Activated CD8-positive, alpha-beta memory T cell treated with anti-CD3 and anti-CD28 coated beads, Interleukin-2, amount 50 U/mL, for 24 hours (primary cell): Measurements from ENCODE around the gene PHYKPL.

Experiments used
- DNase-seq: peaks from one replicate; pipeline ENCODE4 v3.0.0-alpha.2; 2020; ENCODE audit errors: extremely low read depth

PHYKPL gene

DNA sequence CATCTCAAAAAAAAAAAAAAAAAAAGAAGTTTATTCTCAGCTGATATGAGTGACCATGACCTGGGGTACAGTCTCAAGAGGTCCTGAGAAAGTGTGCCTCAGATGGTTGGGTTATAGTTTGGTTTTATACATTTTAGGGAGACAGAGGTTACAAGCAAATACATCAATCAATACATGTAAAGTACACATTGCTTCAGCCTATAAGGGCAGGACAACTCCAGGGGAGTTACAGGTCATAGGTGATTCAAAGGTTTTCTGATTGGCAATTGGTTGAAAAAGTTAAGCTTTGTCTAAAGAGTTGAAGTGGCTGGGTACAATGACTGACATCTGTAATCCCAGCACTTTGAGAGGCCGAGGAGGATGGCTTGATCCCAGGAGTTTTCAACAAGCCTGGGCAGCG, 43.2 kb downstream of the PHYKPL start:
- no peak for DNase-seq

DNA sequence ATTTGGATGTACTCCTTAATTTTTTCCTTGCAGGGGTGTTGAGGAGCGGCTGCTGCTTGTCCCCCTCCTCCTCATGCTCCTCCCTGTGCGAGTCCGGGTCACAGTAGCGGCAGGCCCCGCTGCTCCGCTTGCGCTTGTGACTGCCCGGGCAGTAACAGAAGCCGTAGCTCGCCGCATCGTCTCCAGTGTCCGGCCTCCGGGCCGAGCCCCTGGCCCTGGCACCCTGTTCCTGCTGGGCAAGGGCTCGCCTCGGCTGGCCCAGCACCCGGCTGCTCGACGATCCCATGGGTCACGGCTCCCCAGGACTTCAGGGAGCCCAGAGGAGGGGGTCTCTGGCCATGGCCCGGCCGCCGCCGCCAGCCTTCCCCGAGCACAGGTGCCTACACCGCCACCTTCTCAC, 45.6 kb downstream of the PHYKPL start, which contains the start of gene GMCL2:
TSS of gene GMCL2 (minus strand) at position 358 of the 400 bp plus-strand sequence. CDS start at position 286, 72 bp downstream.
- DNase-seq, result no peak

DNA sequence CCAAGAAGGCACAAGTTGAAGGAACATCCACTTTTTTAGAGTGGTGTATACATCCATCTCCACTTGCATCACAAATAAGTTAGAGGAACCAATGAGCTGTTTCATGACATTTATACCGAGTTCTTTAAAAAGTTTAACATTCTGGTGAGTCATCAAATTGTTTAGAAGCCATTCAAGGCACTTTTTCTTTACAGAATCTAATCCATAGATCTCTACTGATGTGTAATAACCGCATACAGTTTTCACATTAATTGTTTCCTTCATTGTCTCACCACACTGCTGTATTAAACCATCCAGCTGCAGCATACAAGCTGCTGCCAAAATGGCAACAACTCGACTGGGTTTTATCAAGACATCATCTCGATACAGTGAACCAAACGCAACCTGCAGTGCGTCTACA, 46.2 kb downstream of the PHYKPL start:
- no peak for DNase-seq

DNA sequence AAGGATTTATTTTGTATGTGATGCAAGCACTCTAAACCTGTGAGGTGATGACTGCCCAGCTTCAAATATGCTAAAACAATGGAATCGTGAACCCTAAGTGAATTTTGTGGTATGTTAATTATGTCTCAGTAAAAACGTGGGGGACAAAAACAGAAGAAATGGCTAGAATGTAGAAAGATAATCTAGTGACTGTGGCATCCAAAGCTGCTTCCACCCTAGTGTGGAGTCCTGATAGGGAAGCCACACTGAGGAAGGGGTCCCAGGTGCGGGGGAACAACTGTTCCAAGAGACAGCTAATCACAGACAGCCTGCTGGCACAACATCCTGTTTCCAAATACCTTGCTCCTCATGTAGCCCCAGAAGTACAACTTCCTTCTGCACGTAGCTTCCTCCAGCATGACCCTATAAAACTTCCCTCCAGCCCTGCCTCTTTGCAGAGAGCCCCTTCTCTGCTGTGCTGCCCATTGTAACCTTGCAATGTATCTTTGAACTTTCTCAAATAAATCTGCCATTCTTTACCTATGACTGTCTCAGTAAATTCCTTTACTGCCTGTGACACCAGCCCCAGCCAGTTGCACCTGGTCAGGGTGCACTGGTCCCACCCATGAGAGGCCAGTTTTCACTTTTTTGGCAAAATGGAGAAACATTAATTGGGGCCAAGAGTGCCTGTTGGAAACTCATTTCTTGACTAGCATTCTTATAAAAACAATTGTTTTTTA, 50.3 kb downstream of the PHYKPL start:
- DNase-seq, result no peak

DNA sequence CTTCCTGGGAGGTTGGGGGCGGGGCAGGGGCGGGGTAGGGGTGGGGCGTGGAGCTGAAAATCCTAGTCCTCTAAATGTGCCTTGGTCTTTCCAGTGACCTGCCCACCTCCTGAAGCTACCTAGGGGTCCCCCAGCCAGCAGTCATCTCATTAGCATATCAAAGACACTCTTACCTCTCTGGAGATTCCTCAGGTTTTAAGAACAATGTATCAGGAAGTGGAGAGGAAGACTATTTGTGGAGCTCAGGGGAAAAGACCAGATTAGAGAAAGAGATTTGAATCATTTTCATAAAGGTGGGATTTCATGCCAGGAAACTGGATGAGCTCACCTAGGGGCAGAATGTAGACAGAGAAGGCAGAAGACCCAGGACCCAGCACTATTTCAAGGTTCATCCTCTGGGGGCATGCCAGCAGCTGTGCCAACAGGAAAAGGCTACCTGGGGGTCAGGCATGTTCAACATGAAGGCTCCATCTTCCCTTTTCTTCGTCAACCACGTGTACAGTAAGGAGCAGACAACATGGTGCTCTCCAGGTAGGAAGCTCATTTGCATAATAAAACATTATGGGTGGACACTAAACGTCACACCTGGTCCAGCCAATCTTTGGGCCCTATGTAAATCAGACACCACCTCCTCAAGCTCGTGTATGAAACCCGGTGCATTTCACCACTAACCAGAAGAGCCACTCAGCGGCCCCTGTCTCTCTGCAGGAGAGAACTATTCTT, 52.3 kb downstream of the PHYKPL start:
- no peak for DNase-seq

DNA sequence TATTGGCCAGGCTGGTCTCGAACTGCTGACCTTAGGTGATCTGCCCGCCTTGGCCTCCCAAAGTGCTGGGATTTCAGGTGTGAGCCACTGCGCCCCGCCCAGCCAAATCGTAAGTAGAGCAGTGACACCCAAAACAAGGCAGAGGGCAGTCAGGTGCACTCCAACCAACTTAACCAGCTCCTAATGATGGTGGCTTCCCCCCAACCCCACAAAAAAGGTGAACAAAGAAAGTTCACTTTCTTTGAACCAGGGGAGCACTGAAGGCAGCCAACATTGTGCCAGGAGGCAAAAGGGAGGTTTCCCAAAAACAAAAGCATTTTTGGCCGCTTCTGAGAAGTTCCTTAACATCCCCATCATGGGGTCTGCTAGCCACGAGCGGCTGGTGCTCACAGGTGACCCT, 55.0 kb downstream of the PHYKPL start:
- no peak for DNase-seq

DNA sequence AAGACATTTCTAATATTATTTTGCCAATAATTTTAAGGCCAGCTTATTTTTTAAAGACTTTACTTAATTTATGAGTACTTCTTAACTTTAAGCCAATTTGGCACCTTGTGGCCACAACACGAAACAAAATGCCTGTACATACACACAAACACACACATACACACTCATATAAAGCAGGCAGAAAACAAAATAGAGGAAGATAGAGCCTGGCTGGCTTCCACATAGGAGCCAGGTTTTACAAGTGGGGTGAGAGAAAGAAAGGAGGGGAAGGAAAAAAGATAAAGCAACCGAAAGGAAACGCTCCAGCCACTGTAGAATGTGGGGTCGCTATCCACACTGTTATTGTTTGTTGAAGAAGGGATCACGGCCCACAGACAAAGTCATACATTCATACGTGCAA, 55.8 kb downstream of the PHYKPL start:
- DNase-seq, result no peak

DNA sequence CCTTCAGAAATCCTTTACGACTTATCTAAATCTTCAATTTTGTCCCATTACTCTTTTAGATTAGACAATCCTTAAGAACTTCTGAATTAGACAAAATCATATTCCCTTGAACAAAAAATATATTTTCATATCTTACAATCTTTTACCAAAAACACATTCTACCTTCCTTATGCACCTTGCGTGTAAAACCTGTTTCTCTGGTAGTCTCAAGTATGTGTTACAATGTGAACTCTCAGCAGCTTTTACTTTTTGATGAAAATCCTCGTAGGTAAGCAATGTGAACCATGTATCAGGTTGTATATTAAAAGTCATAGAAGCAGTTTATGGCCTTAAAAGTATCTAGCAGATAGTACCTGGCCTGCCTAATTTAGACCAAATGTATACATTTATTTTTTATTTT, 58.1 kb downstream of the PHYKPL start:
- DNase-seq, result no peak

DNA sequence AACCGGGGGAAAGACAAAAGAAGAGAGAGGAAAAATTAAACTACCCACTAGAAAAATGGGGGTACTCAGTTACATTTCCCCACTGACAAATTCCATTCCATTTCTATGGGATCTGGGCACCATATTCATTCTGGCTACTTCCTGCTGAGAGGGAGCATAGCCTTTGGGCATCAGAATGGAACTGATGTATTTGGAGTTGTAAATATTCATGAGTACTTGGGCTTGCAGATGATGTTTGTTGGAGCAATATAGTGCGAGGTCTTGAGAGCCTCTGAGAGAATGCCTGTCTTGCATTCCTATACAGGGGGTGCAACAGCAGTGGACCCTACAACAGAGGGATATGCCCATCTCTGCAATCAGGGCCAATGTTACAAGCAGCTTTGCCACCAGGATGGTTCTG, 62.1 kb downstream of the PHYKPL start:
- DNase-seq, result no peak

DNA sequence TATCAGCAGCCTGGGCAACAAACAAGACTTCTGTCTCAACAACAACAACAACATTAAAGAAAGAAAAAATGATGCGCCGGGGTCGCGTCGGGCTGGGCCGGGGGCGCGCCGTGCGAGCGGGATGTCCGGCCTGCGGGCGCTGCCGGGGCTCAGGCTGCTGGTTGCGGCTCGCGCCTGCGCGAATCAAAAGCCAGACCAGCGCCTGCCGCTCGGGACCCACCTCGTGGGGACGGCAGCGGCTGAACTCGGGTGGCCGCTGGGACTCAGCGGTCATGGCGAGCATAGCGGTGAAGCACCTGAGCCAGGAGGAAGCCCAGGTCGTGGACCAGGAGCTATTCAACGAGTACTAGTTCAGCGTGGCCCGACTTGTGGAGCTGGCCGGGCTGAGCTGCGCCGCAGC, 67.0 kb downstream of the PHYKPL start:
- no peak for DNase-seq

DNA sequence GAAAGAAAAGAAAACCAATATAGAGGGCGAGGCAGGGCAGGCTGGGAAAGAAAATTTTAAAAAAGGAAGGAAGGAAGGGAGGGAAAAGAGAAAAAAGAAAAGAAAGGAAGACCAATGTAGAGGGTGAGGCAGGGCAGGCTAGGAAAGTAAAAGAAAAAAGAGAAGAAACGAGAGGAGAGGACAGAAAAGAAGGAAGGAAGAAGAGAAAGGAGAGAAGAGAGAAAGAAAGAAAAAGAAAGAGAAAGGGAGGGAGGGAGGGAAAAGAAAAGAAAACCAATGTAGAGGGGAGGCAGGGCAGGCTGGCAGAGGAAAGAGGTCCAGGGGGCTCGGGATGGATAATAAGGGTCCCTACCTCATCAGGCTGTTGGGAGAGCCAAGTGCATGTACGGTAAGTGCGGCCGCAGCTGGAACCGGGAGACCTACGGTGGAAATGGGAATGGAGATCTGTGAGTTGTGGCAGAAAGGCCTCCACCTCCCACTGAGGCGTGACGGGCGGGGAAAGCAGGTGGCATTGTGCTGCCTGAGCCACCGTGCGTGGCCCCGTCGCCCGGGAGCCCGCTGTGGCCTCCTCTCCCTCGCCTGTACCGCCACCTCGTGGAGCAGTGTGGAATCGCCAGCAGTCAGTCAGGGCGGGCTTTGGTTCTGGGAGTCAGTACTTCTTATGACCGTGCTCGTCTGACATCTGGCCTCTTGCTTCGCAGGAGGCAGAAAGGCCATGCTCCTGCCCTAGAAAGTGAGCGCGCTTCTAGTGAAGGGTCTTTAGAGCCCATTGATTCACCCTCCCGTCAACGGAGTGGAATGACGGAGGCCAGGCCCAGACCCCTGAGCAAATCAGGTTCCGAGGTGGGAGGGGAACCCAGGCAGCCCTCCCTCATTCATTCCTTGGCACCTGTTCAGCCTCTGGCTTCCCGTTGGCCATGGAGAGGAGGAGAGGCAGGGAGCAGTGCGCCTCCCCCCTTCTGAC, 68.5 kb downstream of the PHYKPL start:
- DNase-seq, result peak; percentile 85

DNA sequence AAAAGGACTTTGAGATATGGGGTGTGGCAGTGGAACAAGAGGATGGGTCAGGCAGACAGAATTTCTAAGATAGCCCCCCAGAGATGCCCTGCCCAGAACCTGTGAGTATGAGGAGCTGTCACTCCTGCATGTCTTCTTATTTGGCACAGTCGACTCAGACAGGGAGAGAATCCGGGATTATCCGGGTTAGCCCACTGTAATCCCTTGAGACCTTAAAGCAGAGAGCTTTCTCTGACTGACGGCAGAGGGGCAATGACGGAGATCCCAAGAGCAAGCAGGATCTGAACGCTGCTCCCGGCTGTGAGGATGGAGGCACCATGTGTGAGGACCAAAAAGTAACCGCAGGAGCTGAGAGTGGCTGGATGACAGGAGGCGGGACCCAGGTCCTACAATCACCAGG, 70.1 kb downstream of the PHYKPL start:
- DNase-seq, result no peak

DNA sequence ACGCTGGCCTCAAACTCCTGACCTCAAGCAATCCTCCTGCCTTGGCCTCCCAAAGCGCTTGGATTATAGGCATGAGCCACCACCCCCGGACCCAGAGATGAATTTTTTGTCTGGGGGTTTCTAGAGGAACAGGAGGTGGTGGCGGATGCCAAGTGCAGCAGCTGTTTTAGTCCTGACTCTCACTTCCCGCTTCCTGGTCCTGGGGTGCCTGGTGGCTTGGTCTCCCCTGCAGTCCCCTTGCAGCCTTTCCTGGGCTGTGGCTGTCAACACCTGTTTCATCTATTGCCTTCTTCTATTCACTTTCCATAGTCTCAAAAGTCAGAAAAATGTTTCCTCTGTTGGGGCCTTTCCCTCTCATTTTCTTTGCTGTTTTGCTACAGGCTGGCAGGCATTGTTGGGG, 72.4 kb downstream of the PHYKPL start:
- no peak for DNase-seq
